D721Med (cell line): ENCODE measurements around the gene PLEKHB1.

Experiments
- DNase-seq: peaks from one replicate; pipeline ENCODE4 v3.0.0; 2011; ENCODE audit warnings: low spot score; ENCODE audit not compliant: insufficient read length
- FAIRE-seq: peaks from 2 replicates; lab custom pipeline; 2011; peaks lifted over from hg19 to GRCh38; lab: Jason Lieb, UNC
- CTCF ChIP-seq: IDR thresholded peaks from 2 replicates; pipeline ENCODE4 v1.5.1; 2012; ENCODE audit warnings: mild to moderate bottlenecking, control low read depth; ENCODE audit not compliant: insufficient read depth; ENCODE audit errors: missing control alignments

The PLEKHB1 gene

GRCh38 chr11:73622926-73623593 is 23.3 kb upstream of the PLEKHB1 start:
- DNase-seq (no peak), FAIRE-seq (no peak)
- TF ChIP-seq CTCF, result no peak

GRCh38 chr11:73623686-73624085 is 22.7 kb upstream of the PLEKHB1 start:
- FAIRE-seq (no peak), DNase-seq (no peak)
- TF ChIP-seq CTCF, result no peak

GRCh38 chr11:73625696-73626318 is 20.6 kb upstream of the PLEKHB1 start:
- no peak for FAIRE-seq
- peak; percentile 99 for TF ChIP-seq CTCF
- peak; percentile 86 for DNase-seq

GRCh38 chr11:73629907-73630306 is 16.5 kb upstream of the PLEKHB1 start:
- TF ChIP-seq CTCF, result no peak
- FAIRE-seq, result no peak
- no peak for DNase-seq

GRCh38 chr11:73632996-73633395 is 13.4 kb upstream of the PLEKHB1 start:
- no peak for FAIRE-seq
- no peak for DNase-seq
- no peak for TF ChIP-seq CTCF

GRCh38 chr11:73633999-73634398 is 12.4 kb upstream of the PLEKHB1 start:
- no peak for TF ChIP-seq CTCF
- DNase-seq (no peak), FAIRE-seq (no peak)

GRCh38 chr11:73635721-73636120 is 10.7 kb upstream of the PLEKHB1 start:
- TF ChIP-seq CTCF, result no peak
- no peak for FAIRE-seq
- DNase-seq, result no peak
